OCI-LY7 (cell line): ENCODE data around the gene UPF2. TPM values are rescaled to one million over a fixed set of nuclear protein-coding genes. Genes with fewer than 3 reads are reported as not detected.

Source experiments
- BruUV-seq: library from RNA; stranded (reverse); fragments of 400-500 nt; replicated peaks from 2 replicates; lab custom pipeline; 2021; lab: Mats Ljungman, UMichigan
- CTCF ChIA-PET: fragments of 300-600 bp; sonication (Branson Sonifier 250); formaldehyde crosslinking; loops from one replicate; lab custom pipeline; 2022; ENCODE audit warnings: antibody characterized with exemption; ENCODE audit not compliant: unreplicated experiment; lab: Charles Lee
- POLR2A ChIA-PET: fragments of 300-600 bp; sonication (Branson Sonifier 250); formaldehyde crosslinking; loops from one replicate; lab custom pipeline; 2022; ENCODE audit warnings: antibody characterized with exemption; lab: Charles Lee
- DNase-seq: peaks from one replicate; pipeline ENCODE4 v3.0.0-alpha.2; 2015; ENCODE audit warnings: low spot score
- H2AFZ ChIP-seq: fragments of 200-600 bp; sonication (generic), shearing (Covaris generic); 2 replicates; pipeline ENCODE4 v1.6.1; 2014; ENCODE audit warnings: mild to moderate bottlenecking, antibody characterized with exemption, low read length, moderate library complexity
- H3K27ac ChIP-seq: fragments of 200-600 bp; sonication (generic); 2 replicates; pipeline ENCODE4 v1.5.1; 2014; ENCODE audit warnings: mixed run types, low read depth, mild to moderate bottlenecking, moderate library complexity, low read length, inconsistent platforms; ENCODE audit not compliant: poor library complexity, severe bottlenecking
- H3K36me3 ChIP-seq: fragments of 200-600 bp; sonication (generic); 2 replicates; pipeline ENCODE4 v1.6.1; 2014; ENCODE audit warnings: mild to moderate bottlenecking, antibody characterized with exemption, low read length, moderate library complexity, mixed read lengths; ENCODE audit not compliant: insufficient read depth
- H3K4me1 ChIP-seq: fragments of 200-600 bp; sonication (generic); 2 replicates; pipeline ENCODE4 v1.5.1; 2014; ENCODE audit warnings: mild to moderate bottlenecking, low read length; ENCODE audit not compliant: insufficient read depth, poor library complexity, severe bottlenecking
- H3K4me2 ChIP-seq: fragments of 200-600 bp; sonication (generic); 2 replicates; pipeline ENCODE4 v1.6.1; 2014; ENCODE audit warnings: mild to moderate bottlenecking, low read length
- H3K4me3 ChIP-seq: fragments of 200-600 bp; sonication (generic); 2 replicates; pipeline ENCODE4 v1.5.1; 2014; ENCODE audit warnings: mild to moderate bottlenecking, low read depth, low read length; ENCODE audit not compliant: poor library complexity, severe bottlenecking
- H3K79me2 ChIP-seq: fragments of 200-600 bp; sonication (generic); 2 replicates; pipeline ENCODE4 v1.6.1; 2016; ENCODE audit warnings: low read depth, mild to moderate bottlenecking, low read length, moderate library complexity, mixed read lengths; ENCODE audit not compliant: insufficient read depth
- H3K9me2 ChIP-seq: fragments of 200-600 bp; sonication (generic); 2 replicates; pipeline ENCODE4 v1.6.1; 2016; ENCODE audit warnings: mild to moderate bottlenecking, low read length, mixed read lengths; ENCODE audit not compliant: insufficient read depth
- H3K9me3 ChIP-seq: fragments of 200-600 bp; sonication (generic); 2 replicates; pipeline ENCODE4 v1.6.1; 2014; ENCODE audit warnings: mild to moderate bottlenecking, mixed run types, low read length, mixed read lengths
- H4K20me1 ChIP-seq: fragments of 200-600 bp; sonication (generic); 2 replicates; pipeline ENCODE4 v1.6.1; 2014; ENCODE audit warnings: mild to moderate bottlenecking, antibody characterized with exemption, low read length, moderate library complexity, mixed read lengths; ENCODE audit not compliant: insufficient read depth
- CTCF ChIP-seq: fragments of 200-600 bp; sonication (generic); conservative IDR thresholded peaks from 2 replicates; pipeline ENCODE4 v1.5.1; 2014; ENCODE audit warnings: mild to moderate bottlenecking, antibody characterized with exemption, low read length, moderate library complexity, mixed read lengths
- EZH2phosphoT487 ChIP-seq: fragments of 200-600 bp; sonication (generic); IDR thresholded peaks from 2 replicates; pipeline ENCODE4 v1.6.1; 2018; ENCODE audit warnings: low read depth, borderline replicate concordance, mild to moderate bottlenecking, mixed run types, antibody characterized with exemption, low read length, moderate library complexity, mixed read lengths
- intact Hi-C: fragments of 100-400 bp; cut with micrococcal nuclease; formaldehyde crosslinking; loops from one replicate; pipeline ENCODE4 v1.10.0; 2022; ENCODE audit not compliant: unreplicated experiment
- total RNA-seq, 2 experiments: library from RNA; depleted of rRNA in 1 of 2; stranded (reverse); fragments of >200 nt in 1 of 2; shearing (Covaris generic) in 1 of 2; gene quantifications; 2 replicates each; pipeline ENCODE4 v1.2.3, GENCODE V29; 2014 to 2022

UPF2 gene
- total RNA-seq, 2 experiments from 2014 or later, result 24.8 to 46.8 TPM

- no peaks in the 10 kb centered on the region for H3K9me2 ChIP-seq
- H3K4me2 ChIP-seq, result peak overlapping the region; percentile 69
- H3K4me3 ChIP-seq, result peak overlapping the region; percentile 29
- intact Hi-C loops, result loop anchor here (2.0 to 5.0 kb wide), 3 partner anchors 48 to 203 kb away; partner anchors contain the start of genes CDC123, DHTKD1, NUDT5 and UPF2
- BruUV-seq, result TSS peak; percentile 19
- H2AFZ ChIP-seq, result peak overlapping the region; percentile 18; the same call in 1 of the 2 replicates
- TF ChIP-seq EZH2phosphoT487 (no peak), CTCF (no peak)
- H3K4me1 ChIP-seq, result peaks cover 65% of the 10 kb centered on the region
- ChIA-PET POLR2A (interaction anchor here (0.5 to 3.0 kb wide), 21 partner anchors 9 to 674 kb away, joined by 3 to 14 read pairs (median 5); partner anchors contain the start of gene UPF2), CTCF (no interaction called here)
- peaks cover 30% of the 10 kb centered on the region; the same call in 1 of the 2 replicates for H3K79me2 ChIP-seq
- peak overlapping the region; percentile 95 for H3K27ac ChIP-seq
- peak; percentile 88 for DNase-seq
- no peaks in the 10 kb centered on the region for H4K20me1 ChIP-seq
- no peaks in the 10 kb centered on the region for H3K9me3 ChIP-seq
- H3K36me3 ChIP-seq, result peaks cover 84% of the 10 kb centered on the region
Measured at GRCh38 chr10:11993834-11994468, 48.7 kb downstream of the UPF2 start.

GRCh38 chr10:11988924-11989323 lies 53.7 kb downstream of the UPF2 start:
- Histone ChIP-seq H3K4me1 (peaks cover 64% of the 10 kb centered on the region), H3K79me2 (peaks cover 26% of the 10 kb centered on the region; the same call in 1 of the 2 replicates), H3K36me3 (peaks cover 89% of the 10 kb centered on the region), H3K9me3 (no peaks in the 10 kb centered on the region), H4K20me1 (no peaks in the 10 kb centered on the region), H3K4me3 (no peak overlapping the region), H3K9me2 (no peaks in the 10 kb centered on the region), H3K27ac (peak overlapping the region; percentile 30), H3K4me2 (no peak overlapping the region), H2AFZ (no peak overlapping the region)
- no peak for TF ChIP-seq CTCF
- no peak for TF ChIP-seq EZH2phosphoT487
- ChIA-PET POLR2A (interaction anchor here (0.6 to 1.4 kb wide), 5 partner anchors 9 to 206 kb away, joined by 3 to 4 read pairs (median 3); partner anchors contain the start of gene NUDT5), CTCF (no interaction called here)
- intact Hi-C loops, result no loop called here
- no TSS peak for BruUV-seq
- no peak for DNase-seq
